Cardiac muscle cell (in vitro differentiated cells and primary cell): ENCODE measurements around the gene CYP2C19. TPM values are rescaled to one million over a fixed set of nuclear protein-coding genes. Genes with fewer than 3 reads are reported as not detected.
"Not testable (repeated sequence)": the region's sequence is repeated elsewhere in the genome, so short reads cannot be mapped to it uniquely, and the experiment has no call there.

Experiments
- DNase-seq, 2 donors: peaks; one replicate each; pipeline versions ENCODE4 v3.0.0 to v3.0.0-alpha.2; 2010 to 2017; ENCODE audit warnings: low read depth in 1 of 2, low spot score in 1 of 2
- H3K27ac ChIP-seq: fragments of 200-600 bp; sonication (generic); 2 replicates; pipeline ENCODE4 v1.5.1; 2016
- H3K27me3 ChIP-seq: fragments of 200-600 bp; sonication (generic); 2 replicates; pipeline ENCODE4 v1.6.0; 2016; ENCODE audit warnings: control low read depth
- H3K36me3 ChIP-seq: fragments of 200-600 bp; sonication (generic); 2 replicates; pipeline ENCODE4 v1.5.1; 2016; ENCODE audit warnings: control low read depth
- H3K4me1 ChIP-seq: fragments of 200-600 bp; sonication (generic); 2 replicates; pipeline ENCODE4 v1.8.1; 2017; ENCODE audit warnings: low read depth, mild to moderate bottlenecking, mixed run types
- H3K4me3 ChIP-seq: fragments of 200-600 bp; sonication (generic); 2 replicates; pipeline ENCODE4 v1.5.1; 2016; ENCODE audit warnings: mild to moderate bottlenecking
- H3K9me3 ChIP-seq: fragments of 200-600 bp; sonication (generic); 2 replicates; pipeline ENCODE4 v1.5.1; 2017; ENCODE audit warnings: low read depth, mild to moderate bottlenecking, control low read depth
- polyA plus RNA-seq: library from polyadenylated mRNA; unstranded; fragments of >200 nt; fragmentation: Nextera tagmentation; extraction: Ambion mirVana; gene quantifications from 2 replicates; pipeline ENCODE4 v1.2.1, GENCODE V29; 2016
- total RNA-seq: library from RNA; depleted of rRNA; stranded (reverse); fragments of >200 nt; gene quantifications from 2 replicates; pipeline ENCODE4 v1.2.3, GENCODE V29; 2016
- TF ChIP-seq, protein P1 (sequence below): IDR thresholded peaks from 2 replicates; pipeline ENCODE4 v1.5.1; 2012; ENCODE audit warnings: low read depth, mild to moderate bottlenecking, low read length

The CYP2C19 gene
- total and polyA plus RNA-seq, 2 experiments from 2014 or later, result not detected

- Histone ChIP-seq H3K4me3 (no peak overlapping the region), H3K27me3 (no peaks in the 10 kb centered on the region), H3K4me1 (no peaks in the 10 kb centered on the region), H3K9me3 (no peaks in the 10 kb centered on the region), H3K36me3 (no peaks in the 10 kb centered on the region), H3K27ac (no peak overlapping the region)
- no peak for DNase-seq
- TF ChIP-seq, protein P1, sequence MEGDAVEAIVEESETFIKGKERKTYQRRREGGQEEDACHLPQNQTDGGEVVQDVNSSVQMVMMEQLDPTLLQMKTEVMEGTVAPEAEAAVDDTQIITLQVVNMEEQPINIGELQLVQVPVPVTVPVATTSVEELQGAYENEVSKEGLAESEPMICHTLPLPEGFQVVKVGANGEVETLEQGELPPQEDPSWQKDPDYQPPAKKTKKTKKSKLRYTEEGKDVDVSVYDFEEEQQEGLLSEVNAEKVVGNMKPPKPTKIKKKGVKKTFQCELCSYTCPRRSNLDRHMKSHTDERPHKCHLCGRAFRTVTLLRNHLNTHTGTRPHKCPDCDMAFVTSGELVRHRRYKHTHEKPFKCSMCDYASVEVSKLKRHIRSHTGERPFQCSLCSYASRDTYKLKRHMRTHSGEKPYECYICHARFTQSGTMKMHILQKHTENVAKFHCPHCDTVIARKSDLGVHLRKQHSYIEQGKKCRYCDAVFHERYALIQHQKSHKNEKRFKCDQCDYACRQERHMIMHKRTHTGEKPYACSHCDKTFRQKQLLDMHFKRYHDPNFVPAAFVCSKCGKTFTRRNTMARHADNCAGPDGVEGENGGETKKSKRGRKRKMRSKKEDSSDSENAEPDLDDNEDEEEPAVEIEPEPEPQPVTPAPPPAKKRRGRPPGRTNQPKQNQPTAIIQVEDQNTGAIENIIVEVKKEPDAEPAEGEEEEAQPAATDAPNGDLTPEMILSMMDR, result no peak
These were observed 126.6 kb downstream of the CYP2C19 start for GRCh38 chr10:94889123-94889522.

DNA sequence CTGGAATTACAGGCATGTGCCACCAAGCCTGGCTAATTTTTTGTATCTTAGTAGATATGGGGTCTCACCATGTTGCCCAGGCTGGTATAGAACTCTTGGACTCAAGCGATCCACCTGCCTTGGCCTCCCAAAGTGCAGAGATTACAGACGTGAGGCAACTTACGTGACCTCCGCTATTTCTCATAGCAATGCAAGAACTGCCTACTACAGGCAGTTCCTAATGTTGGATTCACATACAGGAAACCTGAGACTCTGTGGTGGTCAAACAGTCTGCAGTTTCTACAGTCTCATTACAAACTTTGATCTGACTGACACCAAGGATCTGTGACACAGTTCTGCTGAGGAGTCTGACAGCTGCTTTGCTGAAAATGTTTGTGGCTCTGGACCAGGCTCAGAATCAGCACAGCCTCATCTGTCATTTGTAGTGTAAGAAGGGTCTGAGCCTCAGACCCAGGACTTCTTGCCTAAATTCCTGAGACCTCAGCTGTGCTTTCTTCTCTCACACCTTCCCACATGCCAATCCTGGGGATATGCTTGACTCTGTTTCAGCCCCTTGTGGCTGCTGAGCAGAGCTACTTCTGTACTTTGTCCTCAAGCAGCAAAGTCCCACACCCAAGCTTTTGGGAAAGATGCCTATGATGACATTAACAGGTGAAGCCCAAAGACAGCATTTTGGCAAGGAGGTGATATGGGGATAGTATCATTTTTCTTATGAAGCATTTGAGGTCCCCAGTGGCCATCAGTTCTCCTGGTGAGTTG is 128.0 kb downstream of the CYP2C19 start:
- H3K4me3 ChIP-seq, result no peak overlapping the region
- DNase-seq, result no peak
- H3K36me3 ChIP-seq, result no peaks in the 10 kb centered on the region
- H3K4me1 ChIP-seq, result no peaks in the 10 kb centered on the region
- H3K9me3 ChIP-seq, result no peaks in the 10 kb centered on the region
- TF ChIP-seq, protein P1, result no peak
- H3K27me3 ChIP-seq, result no peaks in the 10 kb centered on the region
- H3K27ac ChIP-seq, result no peak overlapping the region

- not testable (repeated sequence) for H3K27me3 ChIP-seq, H3K27ac ChIP-seq, H3K4me1 ChIP-seq, DNase-seq, H3K9me3 ChIP-seq, H3K36me3 ChIP-seq, H3K4me3 ChIP-seq
These were observed 135.9 kb downstream of the CYP2C19 start for GRCh38 chr10:94898414-94898813.

- TF ChIP-seq, protein P1, result no peak
- Histone ChIP-seq H3K27me3 (no peaks in the 10 kb centered on the region), H3K9me3 (no peaks in the 10 kb centered on the region), H3K36me3 (no peaks in the 10 kb centered on the region), H3K27ac (no peak overlapping the region), H3K4me3 (no peak overlapping the region), H3K4me1 (no peaks in the 10 kb centered on the region)
- no peak for DNase-seq
These were observed 139.6 kb downstream of the CYP2C19 start for GRCh38 chr10:94902080-94902479.

GRCh38 chr10:94902570-94902969 is 140.1 kb downstream of the CYP2C19 start:
- DNase-seq, result no peak
- H3K27me3 ChIP-seq, result no peaks in the 10 kb centered on the region
- no peaks in the 10 kb centered on the region for H3K36me3 ChIP-seq
- H3K9me3 ChIP-seq, result no peaks in the 10 kb centered on the region
- TF ChIP-seq, protein P1, result no peak
- no peaks in the 10 kb centered on the region for H3K4me1 ChIP-seq
- no peak overlapping the region for H3K27ac ChIP-seq
- no peak overlapping the region for H3K4me3 ChIP-seq

Other genes starting within 250 kb of the CYP2C19 start
- 13.0 and 20.6 TPM in 2 replicates for gene HELLS, start 216.9 kb upstream of the CYP2C19 start, total RNA-seq
- gene HELLS, start 216.9 kb upstream of the CYP2C19 start, polyA plus RNA-seq, result 25.3 and 27.8 TPM in 2 replicates
- gene CYP2C18, start 79.0 kb upstream of the CYP2C19 start, total RNA-seq, result 0.11 TPM in 1 of 2 replicates, not detected in the other
- not detected in 2 replicates for gene CYP2C18, start 79.0 kb upstream of the CYP2C19 start, polyA plus RNA-seq
- gene CYP2C9, start 176.0 kb downstream of the CYP2C19 start, total RNA-seq, result not detected in 2 replicates
- gene CYP2C9, start 176.0 kb downstream of the CYP2C19 start, polyA plus RNA-seq, result 0.15 TPM in 1 of 2 replicates, not detected in the other